Erythroblast (primary cell): Measurements from ENCODE around the gene FSTL4.

ENCODE experiments used
- GATA1 ChIP-seq: IDR thresholded peaks from 2 replicates; pipeline ENCODE4 v1.6.1; 2011; ENCODE audit warnings: low read depth, mild to moderate bottlenecking, control low read depth, low read length, moderate library complexity
- POLR2A ChIP-seq: IDR thresholded peaks from 2 replicates; pipeline ENCODE4 v1.6.1; 2011; ENCODE audit warnings: mild to moderate bottlenecking, low read length

GRCh38 chr5:133613743-133614142, 1.4 kb upstream of the FSTL4 start:
- TF ChIP-seq POLR2A (no peak), GATA1 (no peak)
